ENCODE measurements around the gene ERCC1. TPM values are rescaled to one million over a fixed set of nuclear protein-coding genes. Genes with fewer than 3 reads are reported as not detected.

ERCC1 gene
- total and polyA plus RNA-seq, 2 experiments from 2014 or later = 120 to 169 TPM

DNA sequence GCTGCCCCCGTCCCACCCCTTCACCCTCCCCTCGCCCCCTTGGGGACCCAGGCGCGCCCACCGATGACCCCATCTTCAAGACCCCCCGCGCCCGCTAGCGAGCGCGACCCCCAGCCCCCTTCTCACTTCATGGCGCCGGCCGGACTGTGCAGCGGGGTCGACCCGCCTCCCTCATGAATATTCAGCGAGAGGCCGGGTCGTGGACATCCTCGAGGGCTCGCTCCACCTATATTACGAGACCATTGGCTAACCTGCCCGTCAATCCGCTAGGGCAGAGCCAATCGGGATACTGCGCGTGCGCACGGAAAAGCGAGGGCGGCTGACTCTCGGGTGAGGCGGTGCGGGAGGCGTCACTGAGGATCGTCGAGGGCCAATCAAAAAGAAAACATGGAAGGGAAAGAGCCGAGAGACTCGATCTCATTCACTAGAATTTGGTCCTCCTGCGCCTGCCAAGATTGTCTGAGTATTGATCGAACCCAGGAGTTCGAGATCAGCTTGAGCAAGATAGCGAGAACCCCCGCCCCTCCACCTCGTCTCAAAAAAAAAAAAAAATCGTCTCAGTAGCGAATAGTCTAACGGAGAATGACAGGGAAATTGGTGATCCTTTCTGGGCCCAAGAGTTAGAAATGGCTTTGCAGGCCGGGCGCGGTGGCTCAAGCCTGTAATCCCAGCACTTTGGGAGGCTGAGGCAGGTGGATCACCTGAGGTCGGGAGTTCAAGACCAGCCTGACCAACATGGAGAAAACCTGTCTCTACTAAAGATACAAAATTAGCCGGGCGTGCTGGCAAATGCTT lies 53.1 kb downstream of the ERCC1 start, which contains the start of gene ERCC2:
Gene ERCC2 (minus strand): TSS at position 164 of the 795 bp plus-strand sequence. CDS start 33 bp downstream, at position 131.
- peak; percentile 98 to 99 for DNase-seq (ENCODE audit: low read depth in 1 of 2, low spot score in 1 of 2)
- Histone ChIP-seq H3K4me1 (ENCODE audit: low read depth) (no peaks in the 10 kb centered on the region), H3K4me3 (peak within 1 kb of the TSS; percentile 61), H3K9me3 (ENCODE audit: low read depth) (no peaks in the 10 kb centered on the region), H3K27me3 (no peaks in the 10 kb centered on the region), H3K36me3 (no peaks in the 10 kb centered on the region), H3K27ac (peak within 1 kb of the TSS; percentile 80)
- TF ChIP-seq, protein P1, sequence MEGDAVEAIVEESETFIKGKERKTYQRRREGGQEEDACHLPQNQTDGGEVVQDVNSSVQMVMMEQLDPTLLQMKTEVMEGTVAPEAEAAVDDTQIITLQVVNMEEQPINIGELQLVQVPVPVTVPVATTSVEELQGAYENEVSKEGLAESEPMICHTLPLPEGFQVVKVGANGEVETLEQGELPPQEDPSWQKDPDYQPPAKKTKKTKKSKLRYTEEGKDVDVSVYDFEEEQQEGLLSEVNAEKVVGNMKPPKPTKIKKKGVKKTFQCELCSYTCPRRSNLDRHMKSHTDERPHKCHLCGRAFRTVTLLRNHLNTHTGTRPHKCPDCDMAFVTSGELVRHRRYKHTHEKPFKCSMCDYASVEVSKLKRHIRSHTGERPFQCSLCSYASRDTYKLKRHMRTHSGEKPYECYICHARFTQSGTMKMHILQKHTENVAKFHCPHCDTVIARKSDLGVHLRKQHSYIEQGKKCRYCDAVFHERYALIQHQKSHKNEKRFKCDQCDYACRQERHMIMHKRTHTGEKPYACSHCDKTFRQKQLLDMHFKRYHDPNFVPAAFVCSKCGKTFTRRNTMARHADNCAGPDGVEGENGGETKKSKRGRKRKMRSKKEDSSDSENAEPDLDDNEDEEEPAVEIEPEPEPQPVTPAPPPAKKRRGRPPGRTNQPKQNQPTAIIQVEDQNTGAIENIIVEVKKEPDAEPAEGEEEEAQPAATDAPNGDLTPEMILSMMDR (IDR thresholded peaks at IDR 0.05; ENCODE audit: low read depth, low read length) = no peak

DNA sequence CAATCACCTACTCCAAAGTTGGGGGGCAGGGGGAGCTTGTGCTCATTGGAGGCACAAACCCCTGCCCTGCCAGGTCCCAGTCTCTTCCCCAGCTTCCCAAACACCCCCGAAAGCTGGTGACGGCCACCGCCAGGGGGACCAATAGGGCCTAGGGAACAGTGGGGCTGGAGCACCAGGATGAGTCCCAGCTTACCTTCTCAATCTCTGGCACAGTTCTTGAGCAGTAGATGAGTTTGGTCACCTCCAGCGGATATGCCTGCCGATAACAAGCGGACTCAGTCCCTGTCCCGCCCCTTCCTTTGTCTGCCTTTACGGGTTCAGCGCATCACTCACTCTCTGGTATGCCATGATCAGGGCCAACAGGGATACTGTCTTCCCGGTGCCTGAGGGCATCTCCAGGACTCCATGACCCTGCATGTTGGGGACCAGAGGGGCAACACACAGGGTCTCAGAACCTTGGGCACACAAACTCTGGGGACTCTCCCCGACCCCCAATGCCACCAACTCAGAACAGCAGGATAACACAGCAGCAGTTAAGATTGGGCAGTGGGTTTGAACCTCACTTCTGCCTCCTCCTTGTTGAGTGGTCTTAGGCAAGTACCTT lies 54.9 kb downstream of the ERCC1 start:
- TF ChIP-seq, protein P1 (IDR thresholded peaks at IDR 0.05; ENCODE audit: low read depth, low read length) = no peak
- H3K27ac ChIP-seq = no peak overlapping the region
- no peak for DNase-seq (ENCODE audit: low read depth in 1 of 2, low spot score in 1 of 2)
- H3K36me3 ChIP-seq = peaks cover 4% of the 10 kb centered on the region
- H3K4me3 ChIP-seq = no peak overlapping the region
- no peaks in the 10 kb centered on the region for H3K27me3 ChIP-seq
- no peaks in the 10 kb centered on the region for H3K9me3 ChIP-seq (ENCODE audit: low read depth)
- H3K4me1 ChIP-seq (ENCODE audit: low read depth) = no peaks in the 10 kb centered on the region

DNA sequence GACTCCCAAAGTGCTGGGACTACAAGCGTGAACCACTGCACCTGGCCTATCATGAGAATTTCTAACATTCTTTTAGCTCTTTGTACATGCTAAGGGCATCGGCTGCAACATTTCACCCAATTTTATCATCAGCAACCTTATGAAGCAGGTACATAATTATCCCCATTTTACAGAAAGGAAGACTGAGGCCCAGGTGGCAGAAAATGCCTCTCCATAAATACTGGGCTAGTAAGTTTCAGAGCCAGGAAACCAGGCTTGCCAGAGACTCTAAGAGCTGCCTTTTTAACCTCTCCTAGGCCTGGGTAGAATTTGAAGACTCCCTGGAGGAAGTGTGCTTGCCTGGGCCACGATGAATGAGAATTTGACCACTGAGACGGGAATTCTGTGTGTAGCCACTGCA lies 55.6 kb downstream of the ERCC1 start:
- TF ChIP-seq, protein P1 (IDR thresholded peaks at IDR 0.05; ENCODE audit: low read depth, low read length) = no peak

DNA sequence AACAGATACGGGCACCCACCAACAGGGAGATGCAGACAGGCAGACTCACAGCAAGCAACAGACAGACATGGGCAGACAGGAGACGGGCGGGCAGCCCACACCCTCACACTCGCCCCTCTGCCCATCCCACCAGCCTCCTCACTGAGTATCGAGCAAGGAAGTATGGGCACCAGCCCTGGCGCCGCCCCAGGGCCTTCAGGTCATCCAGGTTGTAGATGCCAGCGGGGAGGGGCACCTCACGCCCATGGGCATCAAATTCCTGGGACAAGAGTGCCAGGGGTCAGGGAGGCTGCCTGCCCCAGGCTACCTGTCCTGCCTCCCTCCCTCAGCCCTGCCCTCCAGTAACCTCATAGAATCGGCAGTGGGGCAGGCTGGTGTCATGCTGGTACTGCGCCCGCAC lies 59.0 kb downstream of the ERCC1 start:
- TF ChIP-seq, protein P1 (IDR thresholded peaks at IDR 0.05; ENCODE audit: low read depth, low read length) = no peak
- Histone ChIP-seq H3K4me1 (ENCODE audit: low read depth) (no peaks in the 10 kb centered on the region), H3K9me3 (ENCODE audit: low read depth) (no peaks in the 10 kb centered on the region), H3K27ac (no peak overlapping the region), H3K27me3 (no peaks in the 10 kb centered on the region), H3K36me3 (peaks cover 12% of the 10 kb centered on the region), H3K4me3 (no peak overlapping the region)
- no peak for DNase-seq (ENCODE audit: low read depth in 1 of 2, low spot score in 1 of 2)

More for the DNA sequence above, 55.6 kb downstream of the ERCC1 start:
- H3K36me3 ChIP-seq = peaks cover 6% of the 10 kb centered on the region
- no peak for DNase-seq (ENCODE audit: low read depth in 1 of 2, low spot score in 1 of 2)
- no peak overlapping the region for H3K4me3 ChIP-seq
- no peaks in the 10 kb centered on the region for H3K9me3 ChIP-seq (ENCODE audit: low read depth)
- no peaks in the 10 kb centered on the region for H3K4me1 ChIP-seq (ENCODE audit: low read depth)
- no peaks in the 10 kb centered on the region for H3K27me3 ChIP-seq
- no peak overlapping the region for H3K27ac ChIP-seq

DNA sequence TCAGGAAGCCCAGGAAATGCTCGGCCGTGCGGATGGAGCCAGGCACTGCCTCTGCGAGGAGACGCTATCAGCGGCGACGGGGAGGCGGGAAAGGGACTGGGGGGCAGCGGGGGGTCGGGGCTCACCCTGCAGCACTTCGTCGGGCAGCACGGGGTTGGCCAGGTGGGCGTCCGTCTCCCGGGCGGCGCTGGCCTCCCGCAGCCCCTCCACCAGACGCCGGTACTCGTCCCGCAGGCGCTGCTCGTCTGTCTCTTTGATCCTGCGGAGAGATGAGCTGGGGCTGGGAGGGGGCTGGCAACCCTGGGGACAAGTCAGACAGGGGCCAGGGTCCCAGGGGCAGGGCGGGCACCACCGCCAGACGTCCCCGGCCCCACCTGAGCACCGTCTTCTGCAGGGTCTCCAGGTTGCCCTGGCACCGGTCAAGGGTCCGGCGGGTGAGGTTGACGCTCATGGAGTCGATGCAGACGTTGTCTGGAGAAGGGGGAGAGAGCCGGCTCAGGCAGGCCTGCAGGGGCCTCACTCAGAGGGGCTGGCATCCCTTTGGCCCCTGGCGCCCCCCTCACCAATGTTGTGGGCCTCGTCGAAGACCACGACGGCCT lies 59.8 kb downstream of the ERCC1 start:
- no peak for DNase-seq (ENCODE audit: low read depth in 1 of 2, low spot score in 1 of 2)
- peaks cover 15% of the 10 kb centered on the region for H3K36me3 ChIP-seq
- no peak overlapping the region for H3K27ac ChIP-seq
- H3K4me3 ChIP-seq = no peak overlapping the region
- TF ChIP-seq, protein P1 (IDR thresholded peaks at IDR 0.05; ENCODE audit: low read depth, low read length) = no peak
- no peaks in the 10 kb centered on the region for H3K4me1 ChIP-seq (ENCODE audit: low read depth)
- no peaks in the 10 kb centered on the region for H3K9me3 ChIP-seq (ENCODE audit: low read depth)
- H3K27me3 ChIP-seq = no peaks in the 10 kb centered on the region

Measured in cardiac muscle cell (in vitro differentiated cells and primary cell).